Measurements from ENCODE around the gene CEACAM1.
"Not testable (repeated sequence)": the region's sequence is repeated elsewhere in the genome, so short reads cannot be mapped to it uniquely, and the experiment has no call there.

CEACAM1 gene

DNA sequence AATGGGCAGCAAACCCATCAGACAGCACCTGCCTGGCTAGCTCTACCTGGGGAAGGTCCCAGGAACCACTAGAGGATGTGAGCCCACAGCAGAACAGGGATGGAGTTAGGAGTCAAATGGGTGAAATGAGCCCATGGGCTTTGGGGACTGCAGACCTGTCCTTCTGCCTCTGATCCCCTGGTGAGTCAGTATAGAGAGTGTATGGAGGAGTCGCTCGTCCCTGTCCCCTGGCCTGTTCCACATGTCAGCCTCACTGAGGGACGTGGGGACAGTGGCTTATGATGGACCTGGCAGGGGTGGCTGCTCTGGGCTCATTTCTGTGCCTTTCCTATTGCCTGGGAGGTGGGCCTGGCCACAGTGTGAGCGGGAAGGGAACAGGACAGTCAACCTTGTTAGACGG is 4.0 kb downstream of the CEACAM1 start:
- H3K9me3 ChIP-seq (replicated peaks; ENCODE audit: low read length) = no peaks in the 10 kb centered on the region
- H3K4me1 ChIP-seq (ENCODE audit: control insufficient read depth, insufficient read depth, low read length) = no peaks in the 10 kb centered on the region
- no peak overlapping the region for H3K4me2 ChIP-seq (ENCODE audit: low read length)
- H3K9ac ChIP-seq (ENCODE audit: low read depth, low read length) = no peak overlapping the region
- H3K27me3 ChIP-seq (ENCODE audit: control insufficient read depth, insufficient read depth, low read length) = peaks cover 41% of the 10 kb centered on the region
- H3K36me3 ChIP-seq (ENCODE audit: insufficient read depth, low read length) = no peaks in the 10 kb centered on the region
- no peak overlapping the region for H3K4me3 ChIP-seq (ENCODE audit: low read length)

DNA sequence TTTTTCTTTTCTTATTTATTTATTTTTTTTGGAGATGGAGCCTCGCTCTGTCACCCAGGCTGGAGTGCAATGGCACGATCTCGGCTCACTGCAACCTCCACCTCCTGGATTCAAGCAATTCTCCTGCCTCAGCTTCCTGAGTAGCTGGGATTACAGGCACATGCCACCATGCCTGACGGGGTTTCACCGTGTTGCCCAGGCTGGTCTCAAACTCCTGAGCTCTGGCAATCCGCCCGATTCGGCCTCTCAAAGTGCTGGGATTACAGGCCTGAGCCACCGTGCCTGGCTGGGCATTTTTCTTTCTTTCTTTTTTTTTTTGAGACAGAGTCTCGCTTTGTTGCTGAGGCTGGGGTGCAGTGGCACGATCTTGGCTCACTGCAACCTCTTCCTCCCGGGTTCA is 6.0 kb downstream of the CEACAM1 start:
- not testable (repeated sequence) for H3K36me3 ChIP-seq (ENCODE audit: insufficient read depth, low read length); H3K9me3 ChIP-seq (replicated peaks; ENCODE audit: low read length); H3K4me3 ChIP-seq (ENCODE audit: low read length); H3K9ac ChIP-seq (ENCODE audit: low read depth, low read length); H3K4me1 ChIP-seq (ENCODE audit: control insufficient read depth, insufficient read depth, low read length); H3K4me2 ChIP-seq (ENCODE audit: low read length)
- peaks cover 34% of the 10 kb centered on the region for H3K27me3 ChIP-seq (ENCODE audit: control insufficient read depth, insufficient read depth, low read length)

DNA sequence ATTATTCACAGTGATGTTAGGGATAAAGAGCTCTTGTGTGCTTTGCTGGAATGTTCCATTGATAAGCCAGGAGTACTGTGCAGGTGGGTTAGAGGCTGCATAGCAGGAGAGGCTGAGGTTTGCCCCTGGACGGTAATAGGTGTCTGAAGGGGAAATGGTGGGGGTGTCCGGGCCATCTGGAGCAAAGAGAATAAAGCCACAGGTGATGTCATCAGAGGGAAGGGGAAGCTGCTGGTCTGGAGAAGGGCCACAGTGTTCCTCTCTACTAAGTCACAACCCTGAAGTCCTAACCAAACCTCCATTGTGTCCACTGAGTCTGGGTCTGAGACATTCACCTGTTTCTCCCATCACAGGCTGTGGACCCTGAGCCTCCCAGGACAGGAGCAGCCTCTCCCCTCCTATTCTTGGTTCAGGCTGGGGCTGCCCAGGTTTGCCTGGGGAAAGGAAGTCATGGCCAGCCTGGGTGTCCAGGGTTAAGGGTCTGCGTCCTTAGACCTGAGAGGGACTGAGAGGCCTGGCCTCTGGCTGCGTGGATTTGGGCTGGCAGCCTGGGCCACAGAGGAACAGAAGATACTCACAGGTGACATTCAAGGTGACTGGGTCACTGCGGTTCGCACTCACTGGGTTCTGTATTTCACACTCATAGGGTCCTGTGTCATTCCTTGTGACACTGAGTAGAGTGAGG is 6.8 kb downstream of the CEACAM1 start:
- Histone ChIP-seq H3K4me2 (ENCODE audit: low read length) (no peak overlapping the region), H3K27me3 (ENCODE audit: control insufficient read depth, insufficient read depth, low read length) (peaks cover 33% of the 10 kb centered on the region), H3K36me3 (ENCODE audit: insufficient read depth, low read length) (no peaks in the 10 kb centered on the region), H3K9ac (ENCODE audit: low read depth, low read length) (no peak overlapping the region), H3K4me3 (ENCODE audit: low read length) (no peak overlapping the region), H3K9me3 (replicated peaks; ENCODE audit: low read length) (no peaks in the 10 kb centered on the region), H3K4me1 (ENCODE audit: control insufficient read depth, insufficient read depth, low read length) (no peaks in the 10 kb centered on the region)

DNA sequence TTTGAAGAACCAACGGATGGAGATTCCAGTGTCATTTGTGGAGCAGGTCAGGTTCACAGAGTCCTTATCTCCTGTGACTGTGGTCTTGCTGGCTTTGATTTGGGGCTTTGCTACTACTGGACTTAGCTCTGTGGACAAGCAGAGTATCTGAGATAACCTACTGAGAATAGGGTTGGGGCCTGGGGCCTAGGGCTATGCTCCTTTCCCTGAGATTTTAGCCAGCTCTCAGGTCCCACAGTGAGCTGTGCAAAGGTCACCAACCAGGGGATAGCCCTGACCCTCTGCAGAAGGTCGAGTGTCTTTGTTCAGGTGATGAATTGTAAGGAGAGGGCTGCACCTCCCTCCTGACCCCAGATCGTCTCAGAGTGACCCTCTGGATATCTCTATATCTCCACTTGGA is 9.2 kb downstream of the CEACAM1 start:
- Histone ChIP-seq H3K9me3 (replicated peaks; ENCODE audit: low read length) (no peaks in the 10 kb centered on the region), H3K4me2 (ENCODE audit: low read length) (no peak overlapping the region), H3K27me3 (ENCODE audit: control insufficient read depth, insufficient read depth, low read length) (peaks cover 22% of the 10 kb centered on the region), H3K4me3 (ENCODE audit: low read length) (no peak overlapping the region), H3K36me3 (ENCODE audit: insufficient read depth, low read length) (no peaks in the 10 kb centered on the region), H3K4me1 (ENCODE audit: control insufficient read depth, insufficient read depth, low read length) (no peaks in the 10 kb centered on the region), H3K9ac (ENCODE audit: low read depth, low read length) (no peak overlapping the region)

DNA sequence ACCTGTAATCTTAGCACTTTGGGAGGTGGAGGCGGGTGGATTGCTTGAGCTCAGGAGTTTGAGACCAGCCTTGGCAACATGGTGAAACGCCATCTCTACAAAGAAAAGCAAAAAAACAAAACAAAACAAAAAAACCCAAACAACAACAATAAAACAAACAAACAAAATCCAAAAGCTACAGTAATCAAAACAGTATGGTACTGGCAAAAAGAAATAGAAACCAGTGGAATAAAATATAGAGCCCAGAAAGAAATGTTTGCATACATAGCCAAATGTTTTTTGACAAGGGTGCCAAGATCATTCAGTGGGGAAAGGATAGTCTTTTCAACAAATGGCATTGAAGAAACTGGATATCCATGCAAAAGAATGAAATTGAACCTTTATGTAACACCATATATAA is 11.5 kb downstream of the CEACAM1 start:
- Histone ChIP-seq H3K27me3 (ENCODE audit: control insufficient read depth, insufficient read depth, low read length) (peaks cover 16% of the 10 kb centered on the region), H3K4me2 (ENCODE audit: low read length) (no peak overlapping the region), H3K4me1 (ENCODE audit: control insufficient read depth, insufficient read depth, low read length) (no peaks in the 10 kb centered on the region), H3K9ac (ENCODE audit: low read depth, low read length) (no peak overlapping the region), H3K9me3 (replicated peaks; ENCODE audit: low read length) (no peaks in the 10 kb centered on the region), H3K36me3 (ENCODE audit: insufficient read depth, low read length) (no peaks in the 10 kb centered on the region), H3K4me3 (ENCODE audit: low read length) (no peak overlapping the region)

DNA sequence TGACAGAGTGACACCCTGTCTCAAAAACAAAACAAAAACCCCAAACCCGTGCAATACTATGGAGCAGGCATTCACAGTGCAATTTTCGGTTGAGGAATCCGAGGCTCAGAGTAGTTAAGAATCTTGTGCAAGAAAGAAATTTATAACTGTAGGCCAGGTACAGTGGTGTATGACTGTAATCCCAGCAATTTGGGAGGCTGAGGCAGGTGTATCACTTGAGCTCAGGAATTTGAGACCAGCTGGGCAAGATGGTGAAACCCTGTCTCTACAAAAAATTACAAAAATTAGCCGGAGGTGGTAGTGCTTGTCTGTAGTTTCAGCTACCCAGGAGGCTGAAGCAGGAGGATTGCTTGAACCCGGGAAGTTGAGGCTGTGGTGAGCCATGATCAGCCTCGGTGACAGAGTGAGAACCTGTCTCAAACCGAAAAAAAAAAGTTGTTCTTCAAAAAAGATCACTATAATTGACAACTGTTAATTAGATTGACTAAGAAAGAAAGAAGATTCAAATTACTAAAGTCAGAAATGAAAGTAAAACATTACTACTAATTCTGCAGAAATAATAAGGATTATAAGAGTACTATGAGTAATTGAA is 12.9 kb downstream of the CEACAM1 start:
- Histone ChIP-seq H3K36me3 (ENCODE audit: insufficient read depth, low read length) (no peaks in the 10 kb centered on the region), H3K9ac (ENCODE audit: low read depth, low read length) (no peak overlapping the region), H3K4me2 (ENCODE audit: low read length) (no peak overlapping the region), H3K4me3 (ENCODE audit: low read length) (no peak overlapping the region), H3K4me1 (ENCODE audit: control insufficient read depth, insufficient read depth, low read length) (no peaks in the 10 kb centered on the region), H3K9me3 (replicated peaks; ENCODE audit: low read length) (no peaks in the 10 kb centered on the region), H3K27me3 (ENCODE audit: control insufficient read depth, insufficient read depth, low read length) (peaks cover 22% of the 10 kb centered on the region)

DNA sequence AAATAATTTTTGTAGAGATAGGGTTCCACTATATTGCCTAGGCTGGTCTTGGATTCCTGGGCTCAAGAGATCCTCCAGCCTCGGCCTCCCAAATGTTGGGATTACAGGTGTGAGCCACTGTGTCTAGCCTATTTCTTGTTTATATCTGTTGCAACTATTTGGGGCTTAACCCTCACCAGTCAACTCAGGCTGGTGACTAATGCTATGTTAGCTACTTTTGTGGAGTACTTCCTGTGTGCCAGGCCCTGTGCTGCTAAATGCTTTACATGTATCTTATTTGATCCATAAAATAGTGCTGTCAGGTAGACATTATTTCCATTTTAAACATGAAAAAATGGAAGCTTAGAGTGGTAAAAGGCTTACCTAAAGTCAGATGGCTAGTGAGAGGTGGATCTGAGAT is 13.8 kb downstream of the CEACAM1 start:
- no peaks in the 10 kb centered on the region for H3K36me3 ChIP-seq (ENCODE audit: insufficient read depth, low read length)
- H3K4me1 ChIP-seq (ENCODE audit: control insufficient read depth, insufficient read depth, low read length) = no peaks in the 10 kb centered on the region
- H3K4me3 ChIP-seq (ENCODE audit: low read length) = no peak overlapping the region
- H3K27me3 ChIP-seq (ENCODE audit: control insufficient read depth, insufficient read depth, low read length) = peaks cover 19% of the 10 kb centered on the region
- H3K9ac ChIP-seq (ENCODE audit: low read depth, low read length) = no peak overlapping the region
- H3K9me3 ChIP-seq (replicated peaks; ENCODE audit: low read length) = no peaks in the 10 kb centered on the region
- H3K4me2 ChIP-seq (ENCODE audit: low read length) = no peak overlapping the region

DNA sequence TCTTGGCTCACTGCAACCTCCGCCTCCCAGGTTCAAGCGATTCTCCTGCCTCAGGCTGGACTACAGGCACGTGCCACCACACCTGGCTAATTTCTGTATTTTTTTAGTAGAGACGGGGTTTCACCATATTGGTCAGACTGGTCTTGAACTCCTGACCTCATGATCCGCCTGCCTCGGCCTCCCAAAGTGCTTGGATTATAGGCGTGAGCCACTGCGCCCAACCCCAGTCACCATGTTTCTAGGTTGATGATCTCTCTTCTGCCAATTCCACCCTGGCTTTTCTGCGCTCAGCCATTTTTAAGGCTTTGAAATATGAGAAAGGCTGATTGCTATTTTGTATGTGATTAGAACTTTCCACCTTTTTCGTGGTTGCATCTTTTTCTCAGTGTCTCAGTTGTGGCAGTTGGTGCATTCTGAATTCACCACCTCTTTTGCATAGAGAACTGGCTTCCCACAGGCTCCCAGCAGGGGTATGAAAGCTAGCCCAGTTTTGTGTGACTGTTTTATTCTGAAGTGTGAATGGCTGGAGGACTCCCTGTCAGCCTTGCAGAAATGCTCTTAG is 15.5 kb downstream of the CEACAM1 start:
- Histone ChIP-seq H3K36me3 (ENCODE audit: insufficient read depth, low read length) (no peaks in the 10 kb centered on the region), H3K27me3 (ENCODE audit: control insufficient read depth, insufficient read depth, low read length) (peaks cover 27% of the 10 kb centered on the region), H3K9ac (ENCODE audit: low read depth, low read length) (no peak overlapping the region)

DNA sequence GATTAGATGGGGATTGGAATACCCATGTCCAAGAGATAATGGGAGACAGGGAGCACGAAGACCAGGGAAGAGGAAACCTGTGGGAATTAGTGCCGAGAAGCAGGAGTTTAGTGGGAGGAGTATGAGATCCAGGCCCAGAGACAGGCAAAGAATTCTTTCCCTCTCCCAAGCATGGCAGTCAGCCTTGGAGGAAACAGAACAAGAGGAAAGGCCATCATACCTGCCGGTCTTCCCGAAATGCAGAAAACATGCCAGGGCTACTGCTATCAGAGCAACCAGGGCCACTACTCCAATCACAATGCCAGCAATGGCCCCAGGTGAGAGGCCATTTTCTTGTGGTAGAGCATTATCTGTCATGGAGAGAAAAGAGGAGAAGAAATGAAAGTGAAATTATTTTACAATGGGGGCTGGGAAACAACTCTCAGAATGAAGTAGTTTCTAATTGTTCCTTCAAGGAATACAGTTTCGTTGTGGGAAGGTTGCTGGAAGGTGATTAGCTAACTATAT is 16.1 kb downstream of the CEACAM1 start:
- H3K9ac ChIP-seq (ENCODE audit: low read depth, low read length) = no peak overlapping the region
- no peak overlapping the region for H3K4me2 ChIP-seq (ENCODE audit: low read length)
- no peaks in the 10 kb centered on the region for H3K9me3 ChIP-seq (replicated peaks; ENCODE audit: low read length)
- no peaks in the 10 kb centered on the region for H3K4me1 ChIP-seq (ENCODE audit: control insufficient read depth, insufficient read depth, low read length)
- no peaks in the 10 kb centered on the region for H3K36me3 ChIP-seq (ENCODE audit: insufficient read depth, low read length)
- no peak overlapping the region for H3K4me3 ChIP-seq (ENCODE audit: low read length)
- H3K27me3 ChIP-seq (ENCODE audit: control insufficient read depth, insufficient read depth, low read length) = peaks cover 27% of the 10 kb centered on the region

More for the DNA sequence above, 15.5 kb downstream of the CEACAM1 start:
- no peak overlapping the region for H3K4me3 ChIP-seq (ENCODE audit: low read length)
- no peak overlapping the region for H3K4me2 ChIP-seq (ENCODE audit: low read length)
- H3K4me1 ChIP-seq (ENCODE audit: control insufficient read depth, insufficient read depth, low read length) = no peaks in the 10 kb centered on the region
- no peaks in the 10 kb centered on the region for H3K9me3 ChIP-seq (replicated peaks; ENCODE audit: low read length)

DNA sequence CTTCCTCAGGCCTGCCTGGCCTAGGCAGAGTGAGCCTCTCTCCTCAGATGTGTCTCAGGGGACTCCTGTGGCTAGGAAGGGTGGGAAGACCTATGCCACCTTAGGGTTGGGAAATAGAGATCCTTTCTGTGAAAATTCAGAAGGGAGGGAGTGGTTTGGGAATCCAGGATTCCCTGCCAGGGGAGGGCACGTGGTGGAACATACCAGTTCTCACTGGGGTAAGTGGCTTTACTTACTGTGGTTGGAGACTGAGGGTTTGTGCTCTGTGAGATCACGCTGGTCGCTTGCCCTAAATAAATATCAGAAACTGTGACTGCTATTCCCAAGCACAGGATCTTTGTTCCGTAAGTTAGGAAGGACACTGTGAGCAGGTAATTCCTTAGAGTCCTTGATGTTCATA is 16.9 kb downstream of the CEACAM1 start:
- no peaks in the 10 kb centered on the region for H3K9me3 ChIP-seq (replicated peaks; ENCODE audit: low read length)
- H3K27me3 ChIP-seq (ENCODE audit: control insufficient read depth, insufficient read depth, low read length) = peaks cover 30% of the 10 kb centered on the region

DNA sequence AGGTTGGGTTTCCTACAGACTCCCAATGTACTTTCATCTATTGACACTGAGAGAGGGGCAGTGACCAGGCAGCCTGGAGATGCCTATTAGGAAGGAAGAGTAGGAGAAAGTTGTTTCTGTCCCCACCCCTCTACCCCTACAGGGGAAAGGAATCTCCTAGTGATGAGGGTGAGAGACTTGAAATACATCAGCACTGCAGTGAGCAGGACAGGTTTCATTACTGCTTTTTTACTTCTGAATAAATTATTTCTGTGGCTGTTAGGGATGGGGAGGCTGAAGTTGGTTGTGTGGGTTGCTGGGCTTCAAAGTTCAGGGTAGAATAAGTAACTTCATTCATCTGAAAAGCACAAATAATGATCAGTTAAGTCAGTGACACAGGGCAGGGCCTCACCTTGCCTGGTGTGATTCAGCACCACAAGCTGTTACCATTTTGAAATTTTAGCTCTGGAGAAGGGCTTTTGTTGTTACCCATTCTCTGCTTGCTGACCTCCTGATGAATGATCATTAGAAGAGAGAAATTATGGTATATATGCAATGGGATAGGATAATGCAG is 19.3 kb downstream of the CEACAM1 start:
- Histone ChIP-seq H3K36me3 (ENCODE audit: insufficient read depth, low read length) (no peaks in the 10 kb centered on the region), H3K9me3 (replicated peaks; ENCODE audit: low read length) (no peaks in the 10 kb centered on the region), H3K27me3 (ENCODE audit: control insufficient read depth, insufficient read depth, low read length) (peaks cover 38% of the 10 kb centered on the region), H3K4me1 (ENCODE audit: control insufficient read depth, insufficient read depth, low read length) (no peaks in the 10 kb centered on the region), H3K4me3 (ENCODE audit: low read length) (no peak overlapping the region), H3K9ac (ENCODE audit: low read depth, low read length) (no peak overlapping the region), H3K4me2 (ENCODE audit: low read length) (no peak overlapping the region)

More for the DNA sequence above, 16.9 kb downstream of the CEACAM1 start:
- Histone ChIP-seq H3K4me1 (ENCODE audit: control insufficient read depth, insufficient read depth, low read length) (no peaks in the 10 kb centered on the region), H3K9ac (ENCODE audit: low read depth, low read length) (no peak overlapping the region), H3K4me2 (ENCODE audit: low read length) (no peak overlapping the region), H3K4me3 (ENCODE audit: low read length) (no peak overlapping the region), H3K36me3 (ENCODE audit: insufficient read depth, low read length) (no peaks in the 10 kb centered on the region)

All from skeletal muscle satellite cell (primary cell).